ENCODE measurements around the gene CAMK2B.

- TF ChIP-seq CTCF (IDR thresholded peaks at IDR 0.05 in 2 of 3, conservative IDR thresholded peaks at IDR 0.05 in 1 of 3; ENCODE audit: borderline replicate concordance in 1 of 3, insufficient read depth in 1 of 3, low read depth in 2 of 3, low read length in 2 of 3): no peak
- no peak for TF ChIP-seq SP1 (IDR thresholded peaks at IDR 0.05; ENCODE audit: low read depth)
- TF ChIP-seq MAX (IDR thresholded peaks at IDR 0.05): no peak
- no peak for TF ChIP-seq EZH2 (IDR thresholded peaks at IDR 0.05)
- TF ChIP-seq POLR2AphosphoS5 (IDR thresholded peaks at IDR 0.05; ENCODE audit: low read depth, low read length): no peak
- no peak for TF ChIP-seq POLR2A (IDR thresholded peaks at IDR 0.05; ENCODE audit: borderline replicate concordance, extremely low read depth, insufficient read depth, insufficient read length)
- no peak for TF ChIP-seq TCF7L2 (IDR thresholded peaks at IDR 0.05; ENCODE audit: borderline replicate concordance, extremely low read depth, insufficient read depth, insufficient read length)
- TF ChIP-seq SRF (IDR thresholded peaks at IDR 0.05; ENCODE audit: low read depth): no peak
- no peak for TF ChIP-seq SIN3A (IDR thresholded peaks at IDR 0.05; ENCODE audit: low read depth)
- no peak for TF ChIP-seq FOSL1 (IDR thresholded peaks at IDR 0.05; ENCODE audit: low read depth)
- no peak for TF ChIP-seq ZFX (IDR thresholded peaks at IDR 0.05)
- TF ChIP-seq YY1 (IDR thresholded peaks at IDR 0.05; ENCODE audit: extremely low read depth, insufficient replicate concordance, low read depth, low read length): no peak
Measured at GRCh38 chr7:44188480-44189225, 136.7 kb downstream of the CAMK2B start.
